Measurements from ENCODE around the gene CRELD2. TPM values are rescaled to one million over a fixed set of nuclear protein-coding genes. Genes with fewer than 3 reads are reported as not detected.

CRELD2 gene
- total RNA-seq, 1 donor from 2014 or later, result 13.0 TPM

- H3K27ac ChIP-seq (ENCODE audit: low read depth, low read length), result no peak overlapping the region
- no peaks in the 10 kb centered on the region for H3K9me3 ChIP-seq (ENCODE audit: control insufficient read depth in 3 of 3, low read length in 3 of 3)
- no peak overlapping the region for H3K9ac ChIP-seq (ENCODE audit: low read depth in 1 of 3, low read length in 3 of 3)
- no peak overlapping the region for H3K4me3 ChIP-seq (ENCODE audit: low read length in 3 of 3)
- peaks cover 0 to 4% (median 0%) of the 10 kb centered on the region in 3 donors for H3K27me3 ChIP-seq (ENCODE audit: control insufficient read depth in 3 of 3, insufficient read depth in 3 of 3, low read length in 3 of 3)
- H3K36me3 ChIP-seq (ENCODE audit: control insufficient read depth in 3 of 3, insufficient read depth in 3 of 3, low read length in 3 of 3), result peaks cover 3 to 16% (median 10%) of the 10 kb centered on the region in 3 donors
- peaks cover 11 to 24% (median 23%) of the 10 kb centered on the region in 3 donors for H3K4me1 ChIP-seq (ENCODE audit: control insufficient read depth in 3 of 3, insufficient read depth in 3 of 3, low read length in 3 of 3)
Measured at GRCh38 chr22:49927483-49928184, 9.2 kb downstream of the CRELD2 start.

GRCh38 chr22:49928185-49928495 lies 9.7 kb downstream of the CRELD2 start:
- no peaks in the 10 kb centered on the region for H3K9me3 ChIP-seq (ENCODE audit: control insufficient read depth in 3 of 3, low read length in 3 of 3)
- no peak overlapping the region for H3K4me3 ChIP-seq (ENCODE audit: low read length in 3 of 3)
- H3K27ac ChIP-seq (ENCODE audit: low read depth, low read length), result no peak overlapping the region
- H3K9ac ChIP-seq (ENCODE audit: low read depth in 1 of 3, low read length in 3 of 3), result no peak overlapping the region
- H3K36me3 ChIP-seq (ENCODE audit: control insufficient read depth in 3 of 3, insufficient read depth in 3 of 3, low read length in 3 of 3), result peaks cover 3 to 16% (median 9%) of the 10 kb centered on the region in 3 donors
- H3K4me1 ChIP-seq (ENCODE audit: control insufficient read depth in 3 of 3, insufficient read depth in 3 of 3, low read length in 3 of 3), result peaks cover 14 to 28% (median 28%) of the 10 kb centered on the region in 3 donors
- H3K27me3 ChIP-seq (ENCODE audit: control insufficient read depth in 3 of 3, insufficient read depth in 3 of 3, low read length in 3 of 3), result peaks cover 0 to 4% (median 0%) of the 10 kb centered on the region in 3 donors

- Histone ChIP-seq H3K27me3 (ENCODE audit: control insufficient read depth in 3 of 3, insufficient read depth in 3 of 3, low read length in 3 of 3) (peaks cover 0 to 4% (median 0%) of the 10 kb centered on the region in 3 donors), H3K4me1 (ENCODE audit: control insufficient read depth in 3 of 3, insufficient read depth in 3 of 3, low read length in 3 of 3) (peaks cover 20 to 34% (median 33%) of the 10 kb centered on the region in 3 donors), H3K4me3 (ENCODE audit: low read length in 3 of 3) (no peak overlapping the region), H3K36me3 (ENCODE audit: control insufficient read depth in 3 of 3, insufficient read depth in 3 of 3, low read length in 3 of 3) (peaks cover 3 to 16% (median 6%) of the 10 kb centered on the region in 3 donors), H3K9me3 (ENCODE audit: control insufficient read depth in 3 of 3, low read length in 3 of 3) (no peaks in the 10 kb centered on the region), H3K27ac (ENCODE audit: low read depth, low read length) (no peak overlapping the region), H3K9ac (ENCODE audit: low read depth in 1 of 3, low read length in 3 of 3) (no peak overlapping the region)
Measured at GRCh38 chr22:49928555-49929210, 10.2 kb downstream of the CRELD2 start.

- Histone ChIP-seq H3K4me1 (ENCODE audit: control insufficient read depth in 3 of 3, insufficient read depth in 3 of 3, low read length in 3 of 3) (peaks cover 27 to 41% (median 40%) of the 10 kb centered on the region in 3 donors), H3K27ac (ENCODE audit: low read depth, low read length) (no peak overlapping the region), H3K9me3 (ENCODE audit: control insufficient read depth in 3 of 3, low read length in 3 of 3) (no peaks in the 10 kb centered on the region), H3K36me3 (ENCODE audit: control insufficient read depth in 3 of 3, insufficient read depth in 3 of 3, low read length in 3 of 3) (peaks cover 3 to 9% (median 5%) of the 10 kb centered on the region in 3 donors), H3K27me3 (ENCODE audit: control insufficient read depth in 3 of 3, insufficient read depth in 3 of 3, low read length in 3 of 3) (peaks cover 0 to 4% (median 0%) of the 10 kb centered on the region in 3 donors), H3K4me3 (ENCODE audit: low read length in 3 of 3) (no peak overlapping the region), H3K9ac (ENCODE audit: low read depth in 1 of 3, low read length in 3 of 3) (peak overlapping the region in 1 of 3 donors; percentile 66)
Measured at GRCh38 chr22:49929211-49929979, 11.0 kb downstream of the CRELD2 start.

GRCh38 chr22:49929994-49930575 lies 11.7 kb downstream of the CRELD2 start:
- H3K4me3 ChIP-seq (ENCODE audit: low read length in 3 of 3), result no peak overlapping the region
- peak overlapping the region in 1 of 3 donors; percentile 66 for H3K9ac ChIP-seq (ENCODE audit: low read depth in 1 of 3, low read length in 3 of 3)
- H3K27ac ChIP-seq (ENCODE audit: low read depth, low read length), result no peak overlapping the region
- H3K36me3 ChIP-seq (ENCODE audit: control insufficient read depth in 3 of 3, insufficient read depth in 3 of 3, low read length in 3 of 3), result peaks cover 3 to 7% (median 4%) of the 10 kb centered on the region in 3 donors
- peaks cover 0 to 4% (median 0%) of the 10 kb centered on the region in 3 donors for H3K27me3 ChIP-seq (ENCODE audit: control insufficient read depth in 3 of 3, insufficient read depth in 3 of 3, low read length in 3 of 3)
- no peaks in the 10 kb centered on the region for H3K9me3 ChIP-seq (ENCODE audit: control insufficient read depth in 3 of 3, low read length in 3 of 3)
- H3K4me1 ChIP-seq (ENCODE audit: control insufficient read depth in 3 of 3, insufficient read depth in 3 of 3, low read length in 3 of 3), result peaks cover 28 to 46% (median 41%) of the 10 kb centered on the region in 3 donors

- H3K27ac ChIP-seq (ENCODE audit: low read depth, low read length), result no peak overlapping the region
- H3K36me3 ChIP-seq (ENCODE audit: control insufficient read depth in 3 of 3, insufficient read depth in 3 of 3, low read length in 3 of 3), result peaks cover 2 to 3% (median 3%) of the 10 kb centered on the region in 3 donors
- peaks cover 0 to 4% (median 0%) of the 10 kb centered on the region in 3 donors for H3K27me3 ChIP-seq (ENCODE audit: control insufficient read depth in 3 of 3, insufficient read depth in 3 of 3, low read length in 3 of 3)
- H3K4me3 ChIP-seq (ENCODE audit: low read length in 3 of 3), result peak overlapping the region in 1 of 3 donors; percentile 35
- peak overlapping the region in 1 of 3 donors; percentile 66 for H3K9ac ChIP-seq (ENCODE audit: low read depth in 1 of 3, low read length in 3 of 3)
- H3K9me3 ChIP-seq (ENCODE audit: control insufficient read depth in 3 of 3, low read length in 3 of 3), result no peaks in the 10 kb centered on the region
- H3K4me1 ChIP-seq (ENCODE audit: control insufficient read depth in 3 of 3, insufficient read depth in 3 of 3, low read length in 3 of 3), result peaks cover 28 to 46% (median 41%) of the 10 kb centered on the region in 3 donors
Measured at GRCh38 chr22:49930596-49931412, 12.4 kb downstream of the CRELD2 start.

- Histone ChIP-seq H3K4me1 (ENCODE audit: control insufficient read depth in 3 of 3, insufficient read depth in 3 of 3, low read length in 3 of 3) (peaks cover 49 to 68% (median 61%) of the 10 kb centered on the region in 3 donors), H3K27ac (ENCODE audit: low read depth, low read length) (peak overlapping the region; percentile 96), H3K4me3 (ENCODE audit: low read length in 3 of 3) (peak overlapping the region; percentile 4 to 79 (median 77)), H3K9ac (ENCODE audit: low read depth in 1 of 3, low read length in 3 of 3) (peak overlapping the region; percentile 83 to 95 (median 90)), H3K27me3 (ENCODE audit: control insufficient read depth in 3 of 3, insufficient read depth in 3 of 3, low read length in 3 of 3) (peaks cover 0 to 4% (median 0%) of the 10 kb centered on the region in 3 donors), H3K36me3 (ENCODE audit: control insufficient read depth in 3 of 3, insufficient read depth in 3 of 3, low read length in 3 of 3) (no peaks in the 10 kb centered on the region), H3K9me3 (ENCODE audit: control insufficient read depth in 3 of 3, low read length in 3 of 3) (no peaks in the 10 kb centered on the region)
Measured at GRCh38 chr22:49933236-49934159, 15.1 kb downstream of the CRELD2 start.

GRCh38 chr22:49934160-49934890 lies 15.9 kb downstream of the CRELD2 start:
- H3K9ac ChIP-seq (ENCODE audit: low read depth in 1 of 3, low read length in 3 of 3), result peak overlapping the region; percentile 83 to 95 (median 90)
- peaks cover 50 to 73% (median 66%) of the 10 kb centered on the region in 3 donors for H3K4me1 ChIP-seq (ENCODE audit: control insufficient read depth in 3 of 3, insufficient read depth in 3 of 3, low read length in 3 of 3)
- no peaks in the 10 kb centered on the region for H3K9me3 ChIP-seq (ENCODE audit: control insufficient read depth in 3 of 3, low read length in 3 of 3)
- H3K27ac ChIP-seq (ENCODE audit: low read depth, low read length), result peak overlapping the region; percentile 96
- H3K27me3 ChIP-seq (ENCODE audit: control insufficient read depth in 3 of 3, insufficient read depth in 3 of 3, low read length in 3 of 3), result no peaks in the 10 kb centered on the region
- peak overlapping the region; percentile 63 to 79 (median 77) for H3K4me3 ChIP-seq (ENCODE audit: low read length in 3 of 3)
- H3K36me3 ChIP-seq (ENCODE audit: control insufficient read depth in 3 of 3, insufficient read depth in 3 of 3, low read length in 3 of 3), result no peaks in the 10 kb centered on the region
